K562 (cell line): ENCODE data around the gene CCDC9B. TPM values are rescaled to one million over a fixed set of nuclear protein-coding genes. Genes with fewer than 3 reads are reported as not detected.

Experiments used
- ATF1 ChIP-seq, 2 experiments: fragments of 450-650 bp in 1 of 2; IDR thresholded peaks; 2 replicates each; pipeline ENCODE4 v1.6.1; 2016; ENCODE audit warnings: missing compliant biosample characterization in 1 of 2, missing genetic modification characterization in 1 of 2
- KLF6 ChIP-seq: fragments of 250-450 bp; sonication (Bioruptor Pico); IDR thresholded peaks from 2 replicates; pipeline ENCODE4 v1.4.0; 2020; ENCODE audit warnings: mild to moderate bottlenecking, moderate library complexity, borderline replicate concordance
- SIN3A ChIP-seq, 2 experiments: fragments of 150-350 bp in 1 of 2; IDR thresholded peaks; 2 replicates each; pipeline ENCODE4 v1.6.1; 2011 to 2016; ENCODE audit warnings: borderline replicate concordance in 2 of 2, low read depth in 2 of 2, low read length in 2 of 2, mild to moderate bottlenecking in 2 of 2, moderate library complexity in 2 of 2; ENCODE audit not compliant: control insufficient read depth in 1 of 2
- polyA plus RNA-seq, 8 experiments: library from polyadenylated mRNA; depleted of rRNA in 4 of 8; stranded (reverse) in 5 of 8; unstranded in 3 of 8; fragments of >200 nt; fragmentation: Nextera tagmentation in 2 of 8; fragmentation: Illumina TruSeq in 1 of 8; extraction: Ambion mirVana in 2 of 8; extraction: Trizol in 1 of 8; gene quantifications; 2 replicates each; pipeline versions ENCODE4 v1.2.1 to v1.2.3, GENCODE V29; 2011 to 2014; ENCODE audit warnings: inconsistent platforms in 1 of 8, missing spikeins in 1 of 8
- total RNA-seq, 7 experiments: library from RNA; depleted of rRNA in 6 of 7; stranded (reverse); fragments of >200 nt in 6 of 7; fragmentation: Illumina TruSeq in 2 of 7; extraction: Trizol in 2 of 7; gene quantifications; 2 replicates each; pipeline versions ENCODE4 v1.2.1 to v1.2.3, GENCODE V29; 2011 to 2021; ENCODE audit warnings: low replicate concordance in 1 of 7
- TF ChIP-seq, protein P1 (sequence below), 2 experiments: fragments of 450-650 bp; formaldehyde crosslinking in 1 of 2; IDR thresholded peaks; 2 replicates each; pipeline versions ENCODE4 v1.4.0 to v1.6.1; 2014 to 2020; ENCODE audit warnings: mild to moderate bottlenecking in 2 of 2, borderline replicate concordance in 1 of 2, low read depth in 1 of 2

The CCDC9B gene
- total and polyA plus RNA-seq, 9 of the 15 experiments (the other 6 are each of a cell fraction or from before 2014, with no cell fraction given) = 0.01 to 0.47 (median 0.15) TPM; not detected in 1

DNA sequence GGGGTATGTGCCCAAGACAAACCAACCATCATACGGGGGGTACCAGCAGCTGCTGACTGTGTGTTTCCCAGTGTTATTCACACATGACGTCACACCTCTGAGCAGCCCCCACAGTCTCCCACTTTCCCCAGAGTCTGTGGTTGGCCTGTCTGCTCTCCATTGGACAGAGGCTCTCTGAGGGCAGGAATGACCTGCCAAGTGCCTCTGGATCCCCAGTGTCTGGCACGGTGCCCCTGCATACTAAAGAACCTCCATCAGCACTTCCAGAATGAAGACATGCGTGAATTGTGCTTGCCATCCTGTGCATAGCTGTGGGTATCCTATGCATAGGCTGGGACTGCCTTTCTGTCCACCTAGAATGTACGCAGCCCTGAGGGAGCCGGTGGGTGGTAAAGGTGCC is 3.5 kb upstream of the CCDC9B start (continued):
- TF ChIP-seq, protein P1, sequence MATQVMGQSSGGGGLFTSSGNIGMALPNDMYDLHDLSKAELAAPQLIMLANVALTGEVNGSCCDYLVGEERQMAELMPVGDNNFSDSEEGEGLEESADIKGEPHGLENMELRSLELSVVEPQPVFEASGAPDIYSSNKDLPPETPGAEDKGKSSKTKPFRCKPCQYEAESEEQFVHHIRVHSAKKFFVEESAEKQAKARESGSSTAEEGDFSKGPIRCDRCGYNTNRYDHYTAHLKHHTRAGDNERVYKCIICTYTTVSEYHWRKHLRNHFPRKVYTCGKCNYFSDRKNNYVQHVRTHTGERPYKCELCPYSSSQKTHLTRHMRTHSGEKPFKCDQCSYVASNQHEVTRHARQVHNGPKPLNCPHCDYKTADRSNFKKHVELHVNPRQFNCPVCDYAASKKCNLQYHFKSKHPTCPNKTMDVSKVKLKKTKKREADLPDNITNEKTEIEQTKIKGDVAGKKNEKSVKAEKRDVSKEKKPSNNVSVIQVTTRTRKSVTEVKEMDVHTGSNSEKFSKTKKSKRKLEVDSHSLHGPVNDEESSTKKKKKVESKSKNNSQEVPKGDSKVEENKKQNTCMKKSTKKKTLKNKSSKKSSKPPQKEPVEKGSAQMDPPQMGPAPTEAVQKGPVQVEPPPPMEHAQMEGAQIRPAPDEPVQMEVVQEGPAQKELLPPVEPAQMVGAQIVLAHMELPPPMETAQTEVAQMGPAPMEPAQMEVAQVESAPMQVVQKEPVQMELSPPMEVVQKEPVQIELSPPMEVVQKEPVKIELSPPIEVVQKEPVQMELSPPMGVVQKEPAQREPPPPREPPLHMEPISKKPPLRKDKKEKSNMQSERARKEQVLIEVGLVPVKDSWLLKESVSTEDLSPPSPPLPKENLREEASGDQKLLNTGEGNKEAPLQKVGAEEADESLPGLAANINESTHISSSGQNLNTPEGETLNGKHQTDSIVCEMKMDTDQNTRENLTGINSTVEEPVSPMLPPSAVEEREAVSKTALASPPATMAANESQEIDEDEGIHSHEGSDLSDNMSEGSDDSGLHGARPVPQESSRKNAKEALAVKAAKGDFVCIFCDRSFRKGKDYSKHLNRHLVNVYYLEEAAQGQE (IDR thresholded peaks at IDR 0.05; ENCODE audit: borderline replicate concordance) = no peak
- TF ChIP-seq, protein P1 (CRISPR knock-in tag; IDR thresholded peaks at IDR 0.05; ENCODE audit: low read depth) = no peak
- TF ChIP-seq KLF6 (CRISPR knock-in tag) (no peak), SIN3A (IDR thresholded peaks at IDR 0.05; ENCODE audit: borderline replicate concordance in 2 of 2, control insufficient read depth in 1 of 2, low read depth in 2 of 2, low read length in 2 of 2) (no peak), ATF1 (CRISPR knock-in tag; IDR thresholded peaks at IDR 0.05) (no peak), ATF1 (tag; IDR thresholded peaks at IDR 0.05) (0 out of 2 replicates have a peak, but pooled peaks have one; percentile 18)
